Ascending aorta (tissue), 2 donors: ENCODE data around the gene SUSD6. TPM values are rescaled to one million over a fixed set of nuclear protein-coding genes. Genes with fewer than 3 reads are reported as not detected.

Experiments used
- DNase-seq, 2 donors: peaks; one replicate each; pipeline ENCODE4 v3.0.0-alpha.2; 2019; ENCODE audit warnings: low spot score in 2 of 2
- H3K27ac ChIP-seq, 2 donors: fragments of 200-600 bp; sonication (generic); one replicate each; pipeline ENCODE4 v1.5.1; 2016 to 2017; ENCODE audit warnings: mild to moderate bottlenecking in 1 of 2
- H3K27me3 ChIP-seq: fragments of 200-600 bp; sonication (generic); one replicate; pipeline ENCODE4 v1.5.1; 2017
- H3K36me3 ChIP-seq, 2 donors: fragments of 200-600 bp; sonication (generic); one replicate each; pipeline ENCODE4 v1.5.1; 2016
- H3K4me1 ChIP-seq, 2 donors: fragments of 200-600 bp; sonication (generic); one replicate each; pipeline ENCODE4 v1.5.1; 2016 to 2017; ENCODE audit warnings: mild to moderate bottlenecking in 1 of 2
- H3K4me3 ChIP-seq, 2 donors: fragments of 200-600 bp; sonication (generic); one replicate each; pipeline ENCODE4 v1.5.1; 2016 to 2017; ENCODE audit warnings: mild to moderate bottlenecking in 1 of 2
- H3K9me3 ChIP-seq, 2 donors: fragments of 200-600 bp; sonication (generic); one replicate each; pipeline ENCODE4 v1.5.1; 2016
- CTCF ChIP-seq, 3 experiments: fragments of 200-600 bp in 2 of 3; fragments of 450-650 bp in 1 of 3; sonication (generic) in 2 of 3; IDR thresholded peaks; one replicate each; pipeline ENCODE4 v1.5.1; 2016 to 2019; ENCODE audit warnings: antibody characterized with exemption in 3 of 3, mild to moderate bottlenecking in 1 of 3, moderate library complexity in 1 of 3
- intact Hi-C: fragments of 100-400 bp; cut with DNase I; formaldehyde crosslinking; loops from one replicate; pipeline ENCODE4 v1.15.1; 2023
- total RNA-seq: library from RNA; depleted of rRNA; stranded (reverse); fragments of >200 nt; gene quantifications from one replicate; pipeline ENCODE4 v1.1.0, GENCODE V29; 2016

SUSD6 gene
- total RNA-seq, 1 donor from 2014 or later = 23.3 TPM

- intact Hi-C loops = loop anchor here (10.0 kb wide), 1 partner anchor 1993 kb away; no protein-coding TSS in a partner anchor
- H3K4me1 ChIP-seq = peaks cover 43 to 77% of the 10 kb centered on the region in 2 donors
- H3K9me3 ChIP-seq = no peaks in the 10 kb centered on the region
- H3K27me3 ChIP-seq = no peaks in the 10 kb centered on the region
- H3K4me3 ChIP-seq = no peak overlapping the region
- DNase-seq = no peak
- TF ChIP-seq CTCF (IDR thresholded peaks at IDR 0.05) = no peak
- H3K36me3 ChIP-seq = no peaks in the 10 kb centered on the region
- peak overlapping the region; percentile 39 to 99 for H3K27ac ChIP-seq
Measured at GRCh38 chr14:69617796-69618195, 6.4 kb downstream of the SUSD6 start.

GRCh38 chr14:69619012-69619411, 7.6 kb downstream of the SUSD6 start:
- Histone ChIP-seq H3K27ac (peak overlapping the region; percentile 39 to 99), H3K27me3 (no peaks in the 10 kb centered on the region), H3K36me3 (no peaks in the 10 kb centered on the region), H3K9me3 (no peaks in the 10 kb centered on the region), H3K4me3 (peak overlapping the region in 1 of 2 donors; percentile 3), H3K4me1 (peaks cover 36 to 66% of the 10 kb centered on the region in 2 donors)
- intact Hi-C loops = loop anchor here (10.0 kb wide), 1 partner anchor 1994 kb away; no protein-coding TSS in a partner anchor
- no peak for DNase-seq
- TF ChIP-seq CTCF (IDR thresholded peaks at IDR 0.05) = no peak

GRCh38 chr14:69620211-69620611, 8.8 kb downstream of the SUSD6 start:
- Histone ChIP-seq H3K27me3 (no peaks in the 10 kb centered on the region), H3K36me3 (no peaks in the 10 kb centered on the region), H3K27ac (peak overlapping the region; percentile 39 to 99), H3K9me3 (no peaks in the 10 kb centered on the region), H3K4me3 (no peak overlapping the region), H3K4me1 (peaks cover 33 to 54% of the 10 kb centered on the region in 2 donors)
- intact Hi-C loops = no loop called here
- no peak for TF ChIP-seq CTCF (IDR thresholded peaks at IDR 0.05)
- no peak for DNase-seq

- Histone ChIP-seq H3K9me3 (no peaks in the 10 kb centered on the region), H3K27me3 (no peaks in the 10 kb centered on the region), H3K36me3 (no peaks in the 10 kb centered on the region), H3K4me3 (no peak overlapping the region), H3K4me1 (peaks cover 30 to 51% of the 10 kb centered on the region in 2 donors), H3K27ac (peak overlapping the region in 1 of 2 donors; percentile 17)
- TF ChIP-seq CTCF (IDR thresholded peaks at IDR 0.05) = no peak
- intact Hi-C loops = no loop called here
- DNase-seq = no peak
Measured at GRCh38 chr14:69620981-69621380, 9.6 kb downstream of the SUSD6 start.

- Histone ChIP-seq H3K27me3 (no peaks in the 10 kb centered on the region), H3K9me3 (no peaks in the 10 kb centered on the region), H3K27ac (no peak overlapping the region), H3K4me3 (no peak overlapping the region), H3K36me3 (no peaks in the 10 kb centered on the region), H3K4me1 (peaks cover 7 to 23% of the 10 kb centered on the region in 2 donors)
- TF ChIP-seq CTCF (IDR thresholded peaks at IDR 0.05) = no peak
- no peak for DNase-seq
- intact Hi-C loops = no loop called here
Measured at GRCh38 chr14:69624136-69624535, 12.7 kb downstream of the SUSD6 start.
